BE2C (cell line): Measurements from ENCODE around the gene IMPDH1.

ENCODE experiments used
- DNase-seq: peaks from one replicate; pipeline ENCODE4 v3.0.0-alpha.2; 2020
- H3K27me3 ChIP-seq: fragments of 250-450 bp; sonication (Bioruptor Pico); 2 replicates; pipeline ENCODE4 v1.5.1; 2020; ENCODE audit warnings: mild to moderate bottlenecking
- H3K36me3 ChIP-seq: fragments of 250-450 bp; sonication (Bioruptor Pico); 2 replicates; pipeline ENCODE4 v1.5.1; 2020; ENCODE audit warnings: mild to moderate bottlenecking
- H3K4me1 ChIP-seq: fragments of 250-450 bp; sonication (Bioruptor Pico); 2 replicates; pipeline ENCODE4 v1.5.1; 2020
- H3K4me3 ChIP-seq: 2 replicates; pipeline ENCODE4 v1.5.1; 2011; ENCODE audit warnings: low read depth, low read length
- H3K9me3 ChIP-seq: fragments of 250-450 bp; sonication (Bioruptor Pico); 2 replicates; pipeline ENCODE4 v1.5.1; 2020
- CTCF ChIP-seq: IDR thresholded peaks from 2 replicates; pipeline ENCODE4 v1.5.1; 2012; ENCODE audit warnings: mild to moderate bottlenecking, low read depth, low read length

IMPDH1 gene

GRCh38 chr7:128408709-128409595 is 830 bp downstream of the IMPDH1 start:
- H3K27me3 ChIP-seq, result peaks cover 14% of the 10 kb centered on the region
- peak overlapping the region; percentile 66 for H3K4me3 ChIP-seq
- no peaks in the 10 kb centered on the region for H3K9me3 ChIP-seq
- DNase-seq, result no peak
- H3K36me3 ChIP-seq, result peaks cover 4% of the 10 kb centered on the region
- TF ChIP-seq CTCF, result no peak
- H3K4me1 ChIP-seq, result peaks cover 21% of the 10 kb centered on the region

- peaks cover 11% of the 10 kb centered on the region for H3K36me3 ChIP-seq
- peaks cover 24% of the 10 kb centered on the region for H3K4me1 ChIP-seq
- H3K27me3 ChIP-seq, result peaks cover 6% of the 10 kb centered on the region
- DNase-seq, result no peak
- no peaks in the 10 kb centered on the region for H3K9me3 ChIP-seq
- H3K4me3 ChIP-seq, result peak overlapping the region; percentile 66
- no peak for TF ChIP-seq CTCF
These were observed 1.8 kb downstream of the IMPDH1 start for GRCh38 chr7:128407751-128408708.

- Histone ChIP-seq H3K4me1 (peaks cover 24% of the 10 kb centered on the region), H3K9me3 (no peaks in the 10 kb centered on the region), H3K27me3 (peaks cover 6% of the 10 kb centered on the region; the same call in 1 of the 2 replicates), H3K4me3 (no peak overlapping the region), H3K36me3 (peaks cover 19% of the 10 kb centered on the region)
- DNase-seq, result no peak
- TF ChIP-seq CTCF, result no peak
These were observed 2.6 kb downstream of the IMPDH1 start for GRCh38 chr7:128407233-128407589.

- Histone ChIP-seq H3K4me1 (peaks cover 24% of the 10 kb centered on the region), H3K27me3 (peaks cover 6% of the 10 kb centered on the region; the same call in 1 of the 2 replicates), H3K4me3 (no peak overlapping the region; the same call in 1 of the 2 replicates), H3K9me3 (no peaks in the 10 kb centered on the region), H3K36me3 (peaks cover 22% of the 10 kb centered on the region)
- no peak for DNase-seq
- no peak for TF ChIP-seq CTCF
These were observed 3.2 kb downstream of the IMPDH1 start for GRCh38 chr7:128406314-128407232.

GRCh38 chr7:128405471-128406313 is 4.1 kb downstream of the IMPDH1 start:
- Histone ChIP-seq H3K9me3 (no peaks in the 10 kb centered on the region), H3K4me3 (peak overlapping the region; percentile 93), H3K36me3 (peaks cover 31% of the 10 kb centered on the region), H3K27me3 (peaks cover 6% of the 10 kb centered on the region; the same call in 1 of the 2 replicates), H3K4me1 (peaks cover 24% of the 10 kb centered on the region)
- no peak for TF ChIP-seq CTCF
- peak; percentile 77 for DNase-seq
